Measurements from ENCODE around the gene BRI3BP.
"Not testable (repeated sequence)": the region's sequence is repeated elsewhere in the genome, so short reads cannot be mapped to it uniquely, and the experiment has no call there.

BRI3BP gene

DNA sequence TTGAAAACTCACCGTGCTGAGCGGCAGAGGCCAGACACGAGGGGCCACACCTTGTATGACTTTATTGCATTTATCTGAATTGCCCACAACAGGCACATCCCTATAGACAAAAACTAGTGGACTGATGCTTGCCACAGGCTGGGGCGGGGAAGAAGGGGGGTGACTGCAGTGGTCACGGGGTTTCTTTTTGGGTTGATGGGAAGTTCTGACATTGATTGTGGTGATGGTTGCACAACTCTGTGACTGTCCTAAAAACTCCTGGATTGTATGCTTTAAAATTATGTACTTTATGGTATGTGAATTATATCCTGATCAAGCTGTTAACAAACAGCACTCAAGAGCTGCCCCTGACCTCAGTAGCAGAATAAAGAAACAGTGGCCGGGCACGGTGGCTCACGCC is 30.2 kb upstream of the BRI3BP start:
- Histone ChIP-seq H3K27me3 (ENCODE audit: insufficient read depth, low read length) (no peaks in the 10 kb centered on the region), H3K4me1 (ENCODE audit: insufficient read depth, low read length) (no peaks in the 10 kb centered on the region), H3K9me3 (ENCODE audit: low read length) (no peaks in the 10 kb centered on the region), H2AFZ (ENCODE audit: low read depth, low read length) (no peak overlapping the region), H3K4me3 (ENCODE audit: low read length) (no peak overlapping the region), H3K36me3 (ENCODE audit: insufficient read depth, low read length) (peaks cover 63% of the 10 kb centered on the region)

GRCh38 chr12:124964251-124964650 is 29.2 kb upstream of the BRI3BP start:
- Histone ChIP-seq H2AFZ (ENCODE audit: low read depth, low read length) (no peak overlapping the region), H3K27me3 (ENCODE audit: insufficient read depth, low read length) (no peaks in the 10 kb centered on the region), H3K4me1 (ENCODE audit: insufficient read depth, low read length) (no peaks in the 10 kb centered on the region), H3K4me3 (ENCODE audit: low read length) (no peak overlapping the region), H3K36me3 (ENCODE audit: insufficient read depth, low read length) (peaks cover 66% of the 10 kb centered on the region), H3K9me3 (ENCODE audit: low read length) (no peaks in the 10 kb centered on the region)

DNA sequence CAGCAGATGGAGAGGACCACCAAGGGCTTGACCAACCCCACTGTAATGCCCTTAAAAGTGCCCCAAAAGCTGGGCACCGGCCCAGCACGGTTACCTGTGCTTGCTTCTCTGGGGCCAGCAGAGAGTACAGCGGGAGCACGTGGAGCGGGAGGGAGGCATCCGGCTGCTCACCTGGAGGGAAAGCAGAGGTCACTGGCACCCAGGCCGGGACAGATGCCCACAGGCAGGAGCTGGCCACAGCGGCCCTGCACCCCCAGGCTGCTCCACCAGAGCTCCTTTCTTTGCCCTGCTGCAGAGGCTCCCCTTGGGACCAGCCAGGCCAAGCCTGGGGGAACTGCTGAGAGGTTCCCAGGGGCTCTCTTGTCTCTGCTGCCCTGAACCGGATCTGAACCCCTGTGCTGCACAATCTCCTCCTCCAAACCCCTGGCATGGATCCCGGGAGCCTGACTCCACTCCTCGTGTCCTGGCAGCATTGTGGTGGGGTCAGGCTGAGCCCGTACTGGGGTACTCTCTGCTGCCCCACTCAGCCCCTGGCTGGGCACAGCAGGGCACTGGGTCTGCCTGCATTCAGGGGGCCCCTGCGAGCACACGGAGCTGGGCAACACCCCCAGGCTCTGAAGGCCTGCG is 28.5 kb upstream of the BRI3BP start:
- H3K36me3 ChIP-seq (ENCODE audit: insufficient read depth, low read length): peaks cover 65% of the 10 kb centered on the region

DNA sequence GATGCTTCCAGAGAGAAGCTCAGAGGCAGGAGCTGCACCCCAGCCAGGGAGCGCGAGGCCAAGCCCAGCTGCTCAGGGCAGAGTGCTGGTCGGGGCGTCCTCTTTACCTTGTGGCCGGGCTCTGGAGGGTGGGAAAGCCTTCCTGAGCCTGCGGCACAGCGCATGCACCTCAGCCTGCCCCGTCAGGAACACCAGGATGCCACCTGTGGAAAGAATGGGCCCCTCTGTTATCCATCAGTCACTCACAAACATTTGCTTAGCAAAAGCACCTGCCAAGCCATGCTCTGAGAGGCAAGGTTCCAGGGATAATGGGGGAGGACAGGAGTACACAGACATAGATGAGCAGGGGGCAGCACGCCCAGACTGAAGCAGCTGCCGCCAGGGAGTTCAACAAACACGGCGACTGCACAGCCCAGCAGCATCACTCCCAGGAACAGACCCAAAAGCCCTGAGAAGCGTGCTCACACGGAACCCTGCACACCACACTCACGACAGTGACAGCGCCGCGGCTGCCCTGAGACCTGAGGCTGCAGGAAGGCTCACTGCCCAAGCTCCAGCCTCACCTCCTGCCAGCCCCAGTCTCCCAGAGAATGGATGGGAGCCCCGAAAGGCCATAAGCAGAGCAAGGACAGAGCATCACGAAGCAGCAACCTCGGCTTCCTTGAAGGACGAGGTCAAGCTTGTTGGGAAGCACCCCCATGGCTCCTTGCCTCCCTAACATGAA is 26.3 kb upstream of the BRI3BP start:
- H3K36me3 ChIP-seq (ENCODE audit: insufficient read depth, low read length): peaks cover 77% of the 10 kb centered on the region
- H3K4me3 ChIP-seq (ENCODE audit: low read length): no peak overlapping the region

More for the DNA sequence above, 28.5 kb upstream of the BRI3BP start:
- no peak overlapping the region for H3K4me3 ChIP-seq (ENCODE audit: low read length)
- no peaks in the 10 kb centered on the region for H3K4me1 ChIP-seq (ENCODE audit: insufficient read depth, low read length)
- no peaks in the 10 kb centered on the region for H3K9me3 ChIP-seq (ENCODE audit: low read length)
- H3K27me3 ChIP-seq (ENCODE audit: insufficient read depth, low read length): no peaks in the 10 kb centered on the region
- no peak overlapping the region for H2AFZ ChIP-seq (ENCODE audit: low read depth, low read length)

GRCh38 chr12:124968656-124969055 is 24.8 kb upstream of the BRI3BP start:
- H2AFZ ChIP-seq (ENCODE audit: low read depth, low read length): no peak overlapping the region
- H3K36me3 ChIP-seq (ENCODE audit: insufficient read depth, low read length): peaks cover 75% of the 10 kb centered on the region
- H3K4me3 ChIP-seq (ENCODE audit: low read length): no peak overlapping the region
- H3K9me3 ChIP-seq (ENCODE audit: low read length): no peaks in the 10 kb centered on the region
- no peaks in the 10 kb centered on the region for H3K4me1 ChIP-seq (ENCODE audit: insufficient read depth, low read length)
- H3K27me3 ChIP-seq (ENCODE audit: insufficient read depth, low read length): no peaks in the 10 kb centered on the region

More for the DNA sequence above, 26.3 kb upstream of the BRI3BP start:
- no peaks in the 10 kb centered on the region for H3K27me3 ChIP-seq (ENCODE audit: insufficient read depth, low read length)
- no peaks in the 10 kb centered on the region for H3K4me1 ChIP-seq (ENCODE audit: insufficient read depth, low read length)
- no peak overlapping the region for H2AFZ ChIP-seq (ENCODE audit: low read depth, low read length)
- H3K9me3 ChIP-seq (ENCODE audit: low read length): no peaks in the 10 kb centered on the region

DNA sequence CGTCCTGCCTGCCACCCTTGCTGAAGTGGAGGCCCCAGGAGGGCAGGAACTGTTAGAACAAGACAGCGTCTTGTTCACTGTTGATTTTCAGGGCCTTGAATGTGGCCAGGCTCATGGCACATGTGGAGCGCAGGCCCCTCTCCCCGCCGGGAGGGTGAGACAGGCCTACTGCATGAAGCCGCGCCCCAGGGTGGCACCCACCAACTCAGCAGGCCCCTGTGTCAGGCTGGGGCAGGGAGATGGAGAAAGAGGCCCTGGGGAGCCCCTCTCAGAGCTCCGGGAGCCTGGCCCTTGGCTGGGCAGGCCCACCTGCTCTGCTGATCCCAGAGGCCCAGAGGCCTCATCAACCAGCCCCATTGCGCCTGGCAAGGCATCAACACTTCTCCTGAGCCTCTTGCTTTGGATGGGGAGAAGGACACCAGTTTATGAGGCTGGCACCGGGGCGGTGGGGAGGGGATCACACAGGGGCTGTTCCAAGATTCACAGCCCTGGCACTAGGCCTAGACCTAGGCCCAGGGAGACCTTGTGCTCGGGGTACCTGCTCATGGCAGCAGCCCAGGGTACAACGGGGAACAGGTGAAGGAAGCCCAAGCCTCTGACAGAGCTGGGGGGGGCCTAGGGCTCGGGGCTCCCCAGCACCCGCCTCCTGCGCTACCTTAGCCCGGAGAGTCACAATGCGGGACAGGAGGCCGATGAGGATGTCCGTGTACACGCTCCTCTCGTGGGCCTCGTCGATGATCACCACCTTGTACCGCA is 22.6 kb upstream of the BRI3BP start:
- Histone ChIP-seq H3K4me3 (ENCODE audit: low read length) (no peak overlapping the region), H3K4me1 (ENCODE audit: insufficient read depth, low read length) (no peaks in the 10 kb centered on the region), H3K9me3 (ENCODE audit: low read length) (no peaks in the 10 kb centered on the region), H2AFZ (ENCODE audit: low read depth, low read length) (no peak overlapping the region), H3K27me3 (ENCODE audit: insufficient read depth, low read length) (no peaks in the 10 kb centered on the region), H3K36me3 (ENCODE audit: insufficient read depth, low read length) (peaks cover 70% of the 10 kb centered on the region)

DNA sequence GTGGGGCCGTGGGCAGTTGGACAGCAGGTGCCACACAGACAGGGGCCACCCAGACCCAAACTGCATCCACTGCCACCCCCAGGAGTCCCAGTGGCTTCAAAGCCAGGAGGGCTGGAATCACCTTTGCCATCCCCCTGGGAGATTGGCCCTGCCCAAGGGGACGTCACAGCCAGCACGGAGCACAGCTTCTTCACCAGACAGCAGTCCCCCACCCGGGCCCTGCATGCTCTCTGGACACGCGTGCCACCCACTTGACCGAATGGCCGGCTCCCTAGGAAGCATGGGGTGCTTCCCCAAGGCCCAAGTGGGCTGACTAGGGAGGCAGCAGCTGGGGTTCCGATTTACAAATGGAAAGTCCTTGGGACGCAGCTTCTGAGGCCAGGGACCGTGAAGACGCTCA is 21.8 kb upstream of the BRI3BP start:
- Histone ChIP-seq H3K9me3 (ENCODE audit: low read length) (no peaks in the 10 kb centered on the region), H3K27me3 (ENCODE audit: insufficient read depth, low read length) (no peaks in the 10 kb centered on the region), H3K4me1 (ENCODE audit: insufficient read depth, low read length) (no peaks in the 10 kb centered on the region), H2AFZ (ENCODE audit: low read depth, low read length) (no peak overlapping the region), H3K4me3 (ENCODE audit: low read length) (no peak overlapping the region), H3K36me3 (ENCODE audit: insufficient read depth, low read length) (peaks cover 72% of the 10 kb centered on the region)

- peaks cover 67% of the 10 kb centered on the region for H3K36me3 ChIP-seq (ENCODE audit: insufficient read depth, low read length)
- H2AFZ ChIP-seq (ENCODE audit: low read depth, low read length): no peak overlapping the region
These were observed 21.2 kb upstream of the BRI3BP start for GRCh38 chr12:124972211-124972610.

GRCh38 chr12:124975276-124975675 is 18.2 kb upstream of the BRI3BP start:
- no peaks in the 10 kb centered on the region for H3K9me3 ChIP-seq (ENCODE audit: low read length)
- no peak overlapping the region for H3K4me3 ChIP-seq (ENCODE audit: low read length)
- peaks cover 68% of the 10 kb centered on the region for H3K36me3 ChIP-seq (ENCODE audit: insufficient read depth, low read length)
- H3K27me3 ChIP-seq (ENCODE audit: insufficient read depth, low read length): no peaks in the 10 kb centered on the region
- no peak overlapping the region for H2AFZ ChIP-seq (ENCODE audit: low read depth, low read length)
- H3K4me1 ChIP-seq (ENCODE audit: insufficient read depth, low read length): no peaks in the 10 kb centered on the region

More at GRCh38 chr12:124972211-124972610, 21.2 kb upstream of the BRI3BP start:
- Histone ChIP-seq H3K27me3 (ENCODE audit: insufficient read depth, low read length) (no peaks in the 10 kb centered on the region), H3K4me1 (ENCODE audit: insufficient read depth, low read length) (no peaks in the 10 kb centered on the region), H3K9me3 (ENCODE audit: low read length) (no peaks in the 10 kb centered on the region), H3K4me3 (ENCODE audit: low read length) (no peak overlapping the region)

- Histone ChIP-seq H2AFZ (ENCODE audit: low read depth, low read length) (no peak overlapping the region), H3K4me1 (ENCODE audit: insufficient read depth, low read length) (no peaks in the 10 kb centered on the region), H3K4me3 (ENCODE audit: low read length) (no peak overlapping the region), H3K36me3 (ENCODE audit: insufficient read depth, low read length) (peaks cover 63% of the 10 kb centered on the region), H3K9me3 (ENCODE audit: low read length) (no peaks in the 10 kb centered on the region), H3K27me3 (ENCODE audit: insufficient read depth, low read length) (no peaks in the 10 kb centered on the region)
These were observed 16.4 kb upstream of the BRI3BP start for GRCh38 chr12:124976999-124977398.

- H3K36me3 ChIP-seq (ENCODE audit: insufficient read depth, low read length): peaks cover 70% of the 10 kb centered on the region
- no peaks in the 10 kb centered on the region for H3K9me3 ChIP-seq (ENCODE audit: low read length)
- H3K4me3 ChIP-seq (ENCODE audit: low read length): no peak overlapping the region
- H3K27me3 ChIP-seq (ENCODE audit: insufficient read depth, low read length): no peaks in the 10 kb centered on the region
- H3K4me1 ChIP-seq (ENCODE audit: insufficient read depth, low read length): no peaks in the 10 kb centered on the region
- no peak overlapping the region for H2AFZ ChIP-seq (ENCODE audit: low read depth, low read length)
These were observed 13.9 kb upstream of the BRI3BP start for GRCh38 chr12:124979568-124979967.

DNA sequence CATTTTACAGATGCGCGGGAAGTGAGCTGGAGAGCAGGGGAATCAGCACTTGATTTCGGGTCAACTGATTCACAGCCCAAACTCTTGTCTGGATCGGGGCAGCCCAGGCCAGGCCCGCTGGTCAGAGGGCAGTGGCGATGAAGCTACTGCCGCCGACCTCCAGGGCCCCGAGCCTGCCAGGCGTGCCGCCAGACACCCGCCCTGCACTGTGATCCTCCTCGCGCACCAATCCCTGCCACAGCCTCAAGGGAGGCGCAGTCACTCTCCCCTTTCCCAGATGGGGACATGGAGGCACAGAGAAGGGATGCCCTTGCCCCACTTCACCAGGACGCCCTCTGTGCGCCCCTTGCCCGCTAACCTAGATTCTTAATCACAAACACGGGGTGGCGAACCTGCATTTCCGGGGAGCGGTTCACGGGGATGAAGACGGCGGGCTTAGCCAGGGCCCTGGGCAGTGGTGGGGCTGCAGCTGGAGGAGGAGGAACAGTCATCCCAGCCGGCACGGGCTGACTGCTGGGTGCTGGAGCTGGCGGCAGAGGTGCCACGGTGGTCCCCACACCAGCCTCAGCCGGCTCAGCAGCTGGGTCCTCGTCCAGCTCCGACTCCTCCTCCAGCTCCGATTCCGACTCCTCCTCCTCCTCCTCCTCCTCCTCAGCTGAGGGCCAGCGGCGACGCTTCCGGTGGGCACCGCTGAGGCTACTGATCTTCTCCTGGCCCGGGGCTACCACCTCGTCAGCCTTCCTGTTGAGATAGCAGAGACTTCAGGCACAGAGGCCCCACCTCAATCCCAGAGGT is 13.2 kb upstream of the BRI3BP start:
- Histone ChIP-seq H3K9me3 (ENCODE audit: low read length) (peaks cover 3% of the 10 kb centered on the region), H2AFZ (ENCODE audit: low read depth, low read length) (no peak overlapping the region), H3K4me1 (ENCODE audit: insufficient read depth, low read length) (no peaks in the 10 kb centered on the region), H3K27me3 (ENCODE audit: insufficient read depth, low read length) (no peaks in the 10 kb centered on the region), H3K36me3 (ENCODE audit: insufficient read depth, low read length) (peaks cover 71% of the 10 kb centered on the region), H3K4me3 (ENCODE audit: low read length) (no peak overlapping the region)

DNA sequence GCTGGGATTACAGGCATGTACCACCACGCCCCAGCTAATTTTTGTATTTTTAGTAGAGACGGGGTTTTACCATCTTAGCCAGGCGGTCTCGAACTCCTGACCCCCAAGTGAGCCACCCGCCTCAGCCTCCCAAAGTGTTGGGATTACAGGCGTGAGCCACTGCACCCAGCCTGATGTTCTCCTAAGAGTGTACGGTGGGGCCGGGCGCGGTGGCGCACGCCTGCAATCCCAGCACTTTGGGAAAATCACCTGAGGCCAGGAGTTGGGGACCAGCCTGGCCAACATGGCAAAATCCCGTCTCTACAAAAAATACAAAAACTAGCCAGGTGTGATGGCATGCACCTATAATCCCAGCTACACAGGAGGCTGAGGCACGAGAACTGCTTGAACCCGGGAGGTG is 6.6 kb upstream of the BRI3BP start:
- not testable (repeated sequence) for H2AFZ ChIP-seq (ENCODE audit: low read depth, low read length); H3K9me3 ChIP-seq (ENCODE audit: low read length); H3K27me3 ChIP-seq (ENCODE audit: insufficient read depth, low read length); H3K4me3 ChIP-seq (ENCODE audit: low read length); H3K4me1 ChIP-seq (ENCODE audit: insufficient read depth, low read length)
- H3K36me3 ChIP-seq (ENCODE audit: insufficient read depth, low read length): peaks cover 32% of the 10 kb centered on the region

Data from neuron (in vitro differentiated cells).